ENCODE measurements around the gene ADCK1. TPM values are rescaled to one million over a fixed set of nuclear protein-coding genes. Genes with fewer than 3 reads are reported as not detected.

Gene ADCK1
- total RNA-seq, 1 donor from 2014 or later: 10.8 TPM

- no peaks in the 10 kb centered on the region for H3K27me3 ChIP-seq
- H3K4me3 ChIP-seq: no peak overlapping the region
- H3K9me3 ChIP-seq: no peaks in the 10 kb centered on the region
- H3K4me1 ChIP-seq: no peaks in the 10 kb centered on the region
- intact Hi-C loops (cut with DNase I): no loop called here
- no peak overlapping the region for H3K27ac ChIP-seq
- no peak for DNase-seq (ENCODE audit: extremely low spot score in 2 of 2)
- H3K36me3 ChIP-seq: no peaks in the 10 kb centered on the region
- TF ChIP-seq POLR2AphosphoS5 (IDR thresholded peaks at IDR 0.05; ENCODE audit: insufficient read depth in 1 of 2, low read depth in 1 of 2) (no peak), CTCF (IDR thresholded peaks at IDR 0.05) (no peak), POLR2A (IDR thresholded peaks at IDR 0.05) (no peak)
Observed at GRCh38 chr14:77973246-77973645, 173.3 kb downstream of the ADCK1 start.

GRCh38 chr14:77976591-77976990, 176.7 kb downstream of the ADCK1 start:
- intact Hi-C loops (cut with DNase I): no loop called here
- peaks cover 6% of the 10 kb centered on the region for H3K4me1 ChIP-seq
- no peak overlapping the region for H3K27ac ChIP-seq
- TF ChIP-seq POLR2AphosphoS5 (IDR thresholded peaks at IDR 0.05; ENCODE audit: insufficient read depth in 1 of 2, low read depth in 1 of 2) (no peak), POLR2A (IDR thresholded peaks at IDR 0.05) (no peak), CTCF (IDR thresholded peaks at IDR 0.05) (no peak)
- DNase-seq (ENCODE audit: extremely low spot score in 2 of 2): no peak
- no peaks in the 10 kb centered on the region for H3K36me3 ChIP-seq
- no peaks in the 10 kb centered on the region for H3K9me3 ChIP-seq
- no peaks in the 10 kb centered on the region for H3K27me3 ChIP-seq
- no peak overlapping the region for H3K4me3 ChIP-seq

GRCh38 chr14:77979171-77979570, 179.3 kb downstream of the ADCK1 start:
- intact Hi-C loops (cut with DNase I): no loop called here

GRCh38 chr14:77979666-77980351, 179.9 kb downstream of the ADCK1 start:
- no peaks in the 10 kb centered on the region for H3K9me3 ChIP-seq
- H3K4me3 ChIP-seq: no peak overlapping the region
- no peaks in the 10 kb centered on the region for H3K27me3 ChIP-seq
- DNase-seq (ENCODE audit: extremely low spot score in 2 of 2): peak in 1 of 2 donors; percentile 56
- no peaks in the 10 kb centered on the region for H3K36me3 ChIP-seq
- intact Hi-C loops (cut with DNase I): no loop called here
- no peak overlapping the region for H3K27ac ChIP-seq
- H3K4me1 ChIP-seq: peaks cover 6% of the 10 kb centered on the region
- TF ChIP-seq CTCF (IDR thresholded peaks at IDR 0.05) (no peak), POLR2AphosphoS5 (IDR thresholded peaks at IDR 0.05; ENCODE audit: insufficient read depth in 1 of 2, low read depth in 1 of 2) (no peak), POLR2A (IDR thresholded peaks at IDR 0.05) (no peak)

More at GRCh38 chr14:77979171-77979570, 179.3 kb downstream of the ADCK1 start:
- Histone ChIP-seq H3K4me1 (peaks cover 6% of the 10 kb centered on the region), H3K27me3 (no peaks in the 10 kb centered on the region), H3K27ac (no peak overlapping the region), H3K4me3 (no peak overlapping the region), H3K36me3 (no peaks in the 10 kb centered on the region), H3K9me3 (no peaks in the 10 kb centered on the region)
- TF ChIP-seq POLR2AphosphoS5 (IDR thresholded peaks at IDR 0.05; ENCODE audit: insufficient read depth in 1 of 2, low read depth in 1 of 2) (no peak), POLR2A (IDR thresholded peaks at IDR 0.05) (no peak), CTCF (IDR thresholded peaks at IDR 0.05) (no peak)
- DNase-seq (ENCODE audit: extremely low spot score in 2 of 2): peak in 1 of 2 donors; percentile 69

Data from vagina (tissue), 2 donors.